HEK293 (cell line): Measurements from ENCODE around the gene CPNE5.

Experiments used
- CTCF ChIP-seq: fragments of 450-650 bp; formaldehyde crosslinking; IDR thresholded peaks from 2 replicates; pipeline ENCODE4 v1.5.1; 2016; ENCODE audit warnings: missing biosample characterization, missing genetic modification characterization
- SETDB1 ChIP-seq: IDR thresholded peaks from one replicate; pipeline ENCODE4 v1.6.1; 2017; ENCODE audit warnings: mild to moderate bottlenecking, low read length, moderate library complexity, mixed read lengths; ENCODE audit not compliant: insufficient read length
- SP2 ChIP-seq: fragments of 450-650 bp; formaldehyde crosslinking; IDR thresholded peaks from 2 replicates; pipeline ENCODE4 v1.5.1; 2016; ENCODE audit warnings: missing biosample characterization, missing genetic modification characterization
- ZNF146 ChIP-seq: fragments of 450-650 bp; formaldehyde crosslinking; IDR thresholded peaks from 2 replicates; pipeline ENCODE4 v1.5.1; 2016; ENCODE audit warnings: missing biosample characterization, missing genetic modification characterization
- ZNF266 ChIP-seq: fragments of 450-650 bp; formaldehyde crosslinking; IDR thresholded peaks from 2 replicates; pipeline ENCODE4 v1.5.1; 2016; ENCODE audit warnings: missing biosample characterization, missing genetic modification characterization, low read depth
- ZNF529 ChIP-seq: fragments of 450-650 bp; formaldehyde crosslinking; IDR thresholded peaks from 2 replicates; pipeline ENCODE4 v1.5.1; 2017; ENCODE audit warnings: missing genetic modification characterization, missing biosample characterization; ENCODE audit not compliant: insufficient replicate concordance
- ZSCAN23 ChIP-seq: fragments of 450-650 bp; formaldehyde crosslinking; IDR thresholded peaks from 2 replicates; pipeline ENCODE4 v1.5.1; 2016; ENCODE audit warnings: missing biosample characterization, missing genetic modification characterization

GRCh38 chr6:36715469-36715868 is 123.8 kb downstream of the CPNE5 start:
- no peak for TF ChIP-seq SP2 (tag by site-specific recombination)
- TF ChIP-seq CTCF (tag by site-specific recombination), result no peak
- no peak for TF ChIP-seq SETDB1
- TF ChIP-seq ZNF529, result no peak
- no peak for TF ChIP-seq ZSCAN23
- no peak for TF ChIP-seq ZNF266
- TF ChIP-seq ZNF146 (tag by site-specific recombination), result no peak
